PC-3 (cell line): ENCODE data around the gene TMEM37. TPM values are rescaled to one million over a fixed set of nuclear protein-coding genes. Genes with fewer than 3 reads are reported as not detected.

ENCODE experiments used
- ATAC-seq: fragments of 200-7000 bp; cut with Tn5 transposase; 2 replicates; pipeline ENCODE4 v1.9.1; 2020; ENCODE audit warnings: mild to moderate bottlenecking, moderate library complexity
- BruUV-seq: library from RNA; stranded (reverse); fragments of 400-500 nt; replicated peaks from 2 replicates; lab custom pipeline; 2021; lab: Mats Ljungman, UMichigan
- CTCF ChIA-PET: fragments of 300-600 bp; sonication (Branson Sonifier 250); formaldehyde crosslinking; loops from one replicate; lab custom pipeline; 2022; ENCODE audit warnings: antibody characterized with exemption; lab: Charles Lee
- POLR2A ChIA-PET: fragments of 300-600 bp; sonication (Branson Sonifier 250); formaldehyde crosslinking; loops from one replicate; lab custom pipeline; 2022; ENCODE audit warnings: antibody characterized with exemption; ENCODE audit not compliant: unreplicated experiment; lab: Charles Lee
- DNase-seq: peaks from one replicate; pipeline ENCODE4 v3.0.0-alpha.2; 2015
- H2AFZ ChIP-seq: fragments of 300-600 bp; sonication (generic); 2 replicates; pipeline ENCODE4 v1.6.0; 2016; ENCODE audit warnings: antibody characterized with exemption, low read length
- H3F3A ChIP-seq: fragments of 300-600 bp; sonication (generic); one replicate; pipeline ENCODE4 v1.6.0; 2017; ENCODE audit warnings: antibody characterized with exemption, low read length, control low read depth, mild to moderate bottlenecking; ENCODE audit not compliant: unreplicated experiment
- H3K27ac ChIP-seq: fragments of 300-600 bp; sonication (generic); 2 replicates; pipeline ENCODE4 v1.5.1; 2016; ENCODE audit warnings: mild to moderate bottlenecking, low read length
- H3K27me3 ChIP-seq: fragments of 300-600 bp; sonication (generic); 2 replicates; pipeline ENCODE4 v1.6.1; 2016; ENCODE audit warnings: low read length, mixed read lengths
- H3K36me3 ChIP-seq: fragments of 300-600 bp; sonication (generic); 2 replicates; pipeline ENCODE4 v1.6.1; 2016; ENCODE audit warnings: low read depth, mixed run types, low read length, mixed read lengths
- H3K4me1 ChIP-seq: fragments of 300-600 bp; sonication (generic); 2 replicates; pipeline ENCODE4 v1.5.1; 2016; ENCODE audit warnings: low read length; ENCODE audit not compliant: insufficient read depth
- H3K4me2 ChIP-seq: fragments of 300-600 bp; sonication (generic); 2 replicates; pipeline ENCODE4 v1.6.0; 2016; ENCODE audit warnings: low read length
- H3K4me3 ChIP-seq: fragments of 300-600 bp; sonication (generic); 2 replicates; pipeline ENCODE4 v1.5.1; 2016; ENCODE audit warnings: mild to moderate bottlenecking, low read length, mixed read lengths
- H3K79me2 ChIP-seq: fragments of 300-600 bp; sonication (generic); 2 replicates; pipeline ENCODE4 v1.6.1; 2017; ENCODE audit warnings: low read length, mixed read lengths
- H3K9ac ChIP-seq: fragments of 300-600 bp; sonication (generic); 2 replicates; pipeline ENCODE4 v1.6.0; 2016; ENCODE audit warnings: mild to moderate bottlenecking, low read length
- H3K9me2 ChIP-seq: fragments of 300-600 bp; sonication (generic); replicated peaks from 2 replicates; pipeline ENCODE4 v1.6.1; 2016; ENCODE audit warnings: mixed run types, low read length, mixed read lengths
- H3K9me3 ChIP-seq: fragments of 300-600 bp; sonication (generic); 2 replicates; pipeline ENCODE4 v1.6.1; 2016; ENCODE audit warnings: low read length, mixed read lengths
- H4K20me1 ChIP-seq: fragments of 300-600 bp; sonication (generic); 2 replicates; pipeline ENCODE4 v1.6.1; 2016; ENCODE audit warnings: low read length, mixed read lengths
- EZH2 ChIP-seq: fragments of 300-600 bp; sonication (generic); IDR thresholded peaks from one replicate; pipeline ENCODE4 v1.6.1; 2017; ENCODE audit warnings: antibody characterized with exemption, mild to moderate bottlenecking, low read length; ENCODE audit not compliant: unreplicated experiment
- EZH2phosphoT487 ChIP-seq: fragments of 300-600 bp; sonication (generic); IDR thresholded peaks from 2 replicates; pipeline ENCODE4 v1.6.1; 2018; ENCODE audit warnings: mild to moderate bottlenecking, antibody characterized with exemption, low read length, borderline replicate concordance
- intact Hi-C: fragments of 100-400 bp; cut with micrococcal nuclease; formaldehyde crosslinking; loops from 2 replicates; pipeline ENCODE4 v1.9.0; 2023
- total RNA-seq: library from RNA; depleted of rRNA; stranded (reverse); fragments of >200 nt; gene quantifications from 2 replicates; pipeline ENCODE4 v1.2.3, GENCODE V29; 2014
- TF ChIP-seq, protein P1 (sequence below): fragments of 300-600 bp; sonication (generic); conservative IDR thresholded peaks from 2 replicates; pipeline ENCODE4 v1.5.1; 2017; ENCODE audit warnings: antibody characterized with exemption, low read depth, mild to moderate bottlenecking, low read length

Gene TMEM37
- total RNA-seq, 1 experiment from 2014 or later: 0.26 TPM

DNA sequence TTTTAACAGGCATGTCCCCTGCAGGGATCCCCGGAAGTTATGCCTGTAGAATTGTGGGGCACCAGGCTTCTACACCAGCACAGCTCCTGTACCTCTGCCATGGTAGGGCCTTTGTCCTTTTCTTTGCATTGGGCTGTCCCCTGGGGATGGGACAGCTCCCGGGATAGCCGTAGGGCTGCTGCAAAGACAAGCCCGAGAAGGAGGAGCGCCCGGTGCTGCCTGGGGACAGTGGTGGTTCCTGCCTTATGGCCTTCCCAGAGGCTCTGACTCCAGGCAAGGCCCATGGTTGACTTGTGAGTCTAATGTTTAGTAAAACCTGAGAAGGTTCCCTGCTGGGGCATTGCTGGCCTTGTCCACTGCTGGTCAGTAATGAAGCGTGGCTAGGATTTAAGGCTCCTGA lies 30.9 kb downstream of the TMEM37 start:
- no peaks in the 10 kb centered on the region for H4K20me1 ChIP-seq
- H3K27me3 ChIP-seq: peaks cover 12% of the 10 kb centered on the region; the same call in 1 of the 2 replicates
- DNase-seq (no peak), ATAC-seq (no peak)
- no peaks in the 10 kb centered on the region for H3K36me3 ChIP-seq
- no peak overlapping the region for H3K9ac ChIP-seq
- intact Hi-C loops: no loop called here
- H2AFZ ChIP-seq: no peak overlapping the region
- H3F3A ChIP-seq: no peaks in the 10 kb centered on the region
- no TSS peak for BruUV-seq
- TF ChIP-seq EZH2phosphoT487: no peak
- no peak for TF ChIP-seq EZH2
- TF ChIP-seq, protein P1, sequence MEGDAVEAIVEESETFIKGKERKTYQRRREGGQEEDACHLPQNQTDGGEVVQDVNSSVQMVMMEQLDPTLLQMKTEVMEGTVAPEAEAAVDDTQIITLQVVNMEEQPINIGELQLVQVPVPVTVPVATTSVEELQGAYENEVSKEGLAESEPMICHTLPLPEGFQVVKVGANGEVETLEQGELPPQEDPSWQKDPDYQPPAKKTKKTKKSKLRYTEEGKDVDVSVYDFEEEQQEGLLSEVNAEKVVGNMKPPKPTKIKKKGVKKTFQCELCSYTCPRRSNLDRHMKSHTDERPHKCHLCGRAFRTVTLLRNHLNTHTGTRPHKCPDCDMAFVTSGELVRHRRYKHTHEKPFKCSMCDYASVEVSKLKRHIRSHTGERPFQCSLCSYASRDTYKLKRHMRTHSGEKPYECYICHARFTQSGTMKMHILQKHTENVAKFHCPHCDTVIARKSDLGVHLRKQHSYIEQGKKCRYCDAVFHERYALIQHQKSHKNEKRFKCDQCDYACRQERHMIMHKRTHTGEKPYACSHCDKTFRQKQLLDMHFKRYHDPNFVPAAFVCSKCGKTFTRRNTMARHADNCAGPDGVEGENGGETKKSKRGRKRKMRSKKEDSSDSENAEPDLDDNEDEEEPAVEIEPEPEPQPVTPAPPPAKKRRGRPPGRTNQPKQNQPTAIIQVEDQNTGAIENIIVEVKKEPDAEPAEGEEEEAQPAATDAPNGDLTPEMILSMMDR: no peak
- H3K79me2 ChIP-seq: no peaks in the 10 kb centered on the region
- no peaks in the 10 kb centered on the region for H3K9me2 ChIP-seq
- H3K4me1 ChIP-seq: peaks cover 10% of the 10 kb centered on the region
- no peaks in the 10 kb centered on the region for H3K9me3 ChIP-seq
- H3K27ac ChIP-seq: no peak overlapping the region
- H3K4me2 ChIP-seq: no peak overlapping the region
- H3K4me3 ChIP-seq: no peak overlapping the region
- CTCF ChIA-PET: no interaction called here
- POLR2A ChIA-PET: no interaction called here

DNA sequence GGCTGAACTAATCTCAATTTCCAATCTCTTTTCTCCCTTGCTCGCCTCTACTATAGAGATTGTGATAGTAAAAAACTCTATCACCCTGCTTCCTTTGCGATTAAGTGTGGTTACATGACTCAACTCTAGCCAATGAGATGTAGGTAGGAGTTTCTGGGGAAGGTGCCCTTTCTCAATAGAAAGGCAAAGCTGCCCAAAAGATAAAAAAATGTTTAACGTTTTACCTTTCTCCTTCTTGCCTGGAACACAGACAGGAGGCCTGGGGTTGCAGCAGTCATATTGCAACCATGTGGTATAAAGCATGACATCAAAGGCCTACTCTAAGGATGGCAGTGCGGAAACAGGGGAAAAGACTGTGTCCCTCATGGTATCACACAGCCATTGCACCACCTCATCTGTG lies 31.5 kb downstream of the TMEM37 start:
- Histone ChIP-seq H3K9me3 (no peaks in the 10 kb centered on the region), H4K20me1 (no peaks in the 10 kb centered on the region), H3K27ac (no peak overlapping the region), H3K27me3 (peaks cover 12% of the 10 kb centered on the region; the same call in 1 of the 2 replicates), H3K79me2 (no peaks in the 10 kb centered on the region), H3K4me3 (no peak overlapping the region), H3F3A (no peaks in the 10 kb centered on the region), H3K4me1 (peaks cover 10% of the 10 kb centered on the region), H3K9me2 (no peaks in the 10 kb centered on the region), H3K4me2 (no peak overlapping the region), H3K9ac (no peak overlapping the region), H2AFZ (no peak overlapping the region), H3K36me3 (no peaks in the 10 kb centered on the region)
- DNase-seq (peak; percentile 56), ATAC-seq (no peak)
- no TSS peak for BruUV-seq
- TF ChIP-seq EZH2: no peak
- ChIA-PET POLR2A (no interaction called here), CTCF (no interaction called here)
- intact Hi-C loops: no loop called here

DNA sequence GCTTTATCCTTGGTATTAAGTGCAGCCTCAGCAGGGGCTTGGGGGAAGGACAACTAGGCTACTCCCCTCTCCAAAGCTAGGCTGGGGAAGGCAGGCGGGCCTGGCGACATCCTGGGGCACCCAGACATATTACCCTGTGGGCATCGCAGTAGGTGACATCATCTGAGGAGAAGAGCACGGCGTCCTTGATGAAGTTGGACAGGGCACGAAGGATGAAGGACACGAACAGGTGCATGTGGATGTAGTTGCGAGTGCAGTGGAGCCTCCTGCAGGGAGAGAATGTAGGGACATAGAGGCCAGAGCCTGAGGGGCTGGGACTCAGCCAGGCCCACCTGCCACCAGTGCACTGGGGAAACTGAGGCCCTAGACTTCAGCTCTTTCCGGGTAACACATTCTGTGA lies 32.3 kb downstream of the TMEM37 start:
- intact Hi-C loops: no loop called here
- H3F3A ChIP-seq: no peaks in the 10 kb centered on the region
- no peak overlapping the region for H3K27ac ChIP-seq
- H4K20me1 ChIP-seq: no peaks in the 10 kb centered on the region
- no peaks in the 10 kb centered on the region for H3K9me2 ChIP-seq
- DNase-seq (no peak), ATAC-seq (no peak)
- CTCF ChIA-PET: no interaction called here
- H3K9ac ChIP-seq: no peak overlapping the region
- H3K4me1 ChIP-seq: peaks cover 10% of the 10 kb centered on the region
- no peaks in the 10 kb centered on the region for H3K9me3 ChIP-seq
- no peak overlapping the region for H3K4me2 ChIP-seq
- H2AFZ ChIP-seq: no peak overlapping the region
- H3K79me2 ChIP-seq: no peaks in the 10 kb centered on the region
- peaks cover 6% of the 10 kb centered on the region; the same call in 1 of the 2 replicates for H3K27me3 ChIP-seq
- no peak for TF ChIP-seq EZH2
- TF ChIP-seq, protein P1: no peak
- no peak for TF ChIP-seq EZH2phosphoT487
- BruUV-seq: no TSS peak
- POLR2A ChIA-PET: no interaction called here
- H3K4me3 ChIP-seq: no peak overlapping the region
- H3K36me3 ChIP-seq: no peaks in the 10 kb centered on the region
